ENCODE results near the gene PDE11A.

Gene PDE11A

GRCh38 chr2:177921726-177922125 is 150.9 kb downstream of the PDE11A start:
- no peak for DNase-seq

- DNase-seq, result no peak
Observed at GRCh38 chr2:177917169-177917568, 155.4 kb downstream of the PDE11A start.

- DNase-seq, result no peak
Observed at GRCh38 chr2:177916342-177916741, 156.2 kb downstream of the PDE11A start.

GRCh38 chr2:177914247-177914646 is 158.3 kb downstream of the PDE11A start:
- no peak for DNase-seq

GRCh38 chr2:177909962-177910361 is 162.6 kb downstream of the PDE11A start:
- DNase-seq, result no peak

GRCh38 chr2:177908824-177909223 is 163.8 kb downstream of the PDE11A start:
- no peak for DNase-seq

- DNase-seq, result no peak
Observed at GRCh38 chr2:177908182-177908581, 164.4 kb downstream of the PDE11A start.

GRCh38 chr2:177906041-177906718 is 166.4 kb downstream of the PDE11A start:
- DNase-seq, result peak; percentile 1 to 39 (median 18)

- no peak for DNase-seq
Observed at GRCh38 chr2:177905640-177906039, 166.9 kb downstream of the PDE11A start.

GRCh38 chr2:177902395-177903163 is 170.0 kb downstream of the PDE11A start:
- no peak for DNase-seq

GRCh38 chr2:177900082-177900481 is 172.5 kb downstream of the PDE11A start:
- no peak for DNase-seq

GRCh38 chr2:177897278-177897677 is 175.3 kb downstream of the PDE11A start:
- DNase-seq, result no peak

GRCh38 chr2:177896587-177896986 is 176.0 kb downstream of the PDE11A start:
- DNase-seq, result no peak

- DNase-seq, result no peak
Observed at GRCh38 chr2:177894546-177894945, 178.0 kb downstream of the PDE11A start.

GRCh38 chr2:177893880-177894279 is 178.7 kb downstream of the PDE11A start:
- DNase-seq, result no peak

- DNase-seq, result no peak
Observed at GRCh38 chr2:177891533-177891932, 181.0 kb downstream of the PDE11A start.

GRCh38 chr2:177889818-177890460 is 182.6 kb downstream of the PDE11A start:
- DNase-seq, result no peak

- no peak for DNase-seq
Observed at GRCh38 chr2:177888581-177888980, 184.0 kb downstream of the PDE11A start.

- DNase-seq, result no peak
Observed at GRCh38 chr2:177887722-177888121, 184.9 kb downstream of the PDE11A start.

GRCh38 chr2:177886824-177887223 is 185.8 kb downstream of the PDE11A start:
- no peak for DNase-seq

GRCh38 chr2:177885828-177886466 is 186.6 kb downstream of the PDE11A start:
- DNase-seq, result no peak

GRCh38 chr2:177883177-177883576 is 189.4 kb downstream of the PDE11A start:
- DNase-seq, result no peak

- no peak for DNase-seq
Observed at GRCh38 chr2:177882501-177882900, 190.1 kb downstream of the PDE11A start.

Measured in activated naive CD4-positive, alpha-beta T cell (primary cell).